KMS-11 (cell line): ENCODE measurements around the gene SF3B3.

Experiments
- H2AFZ ChIP-seq: fragments of 200-600 bp; sonication (generic); 2 replicates; pipeline ENCODE4 v1.6.1; 2016; ENCODE audit warnings: antibody characterized with exemption, mixed run types, low read depth
- H3K27ac ChIP-seq: fragments of 200-600 bp; sonication (generic); 2 replicates; pipeline ENCODE4 v1.6.1; 2016; ENCODE audit warnings: mild to moderate bottlenecking, mixed run types
- H3K27me3 ChIP-seq: fragments of 200-600 bp; sonication (generic); 2 replicates; pipeline ENCODE4 v1.6.1; 2017; ENCODE audit warnings: mild to moderate bottlenecking, low read depth, mixed run types, moderate library complexity; ENCODE audit not compliant: insufficient read depth
- H3K36me3 ChIP-seq: fragments of 200-600 bp; sonication (generic); 2 replicates; pipeline ENCODE4 v1.6.1; 2017; ENCODE audit warnings: mild to moderate bottlenecking, mixed run types; ENCODE audit not compliant: insufficient read depth
- H3K4me1 ChIP-seq: fragments of 200-600 bp; sonication (generic); 2 replicates; pipeline ENCODE4 v1.6.1; 2016; ENCODE audit warnings: mild to moderate bottlenecking, low read depth, mixed run types; ENCODE audit not compliant: poor library complexity, severe bottlenecking
- H3K4me2 ChIP-seq: fragments of 200-600 bp; sonication (generic); 2 replicates; pipeline ENCODE4 v1.7.0; 2016; ENCODE audit warnings: mild to moderate bottlenecking, mixed run types
- H3K4me3 ChIP-seq: fragments of 200-600 bp; sonication (generic); IDR thresholded peaks from 2 replicates; pipeline ENCODE4 v1.6.1; 2017; ENCODE audit warnings: low read depth, low read length, mixed read lengths; ENCODE audit not compliant: insufficient read depth
- H3K79me2 ChIP-seq: fragments of 200-600 bp; sonication (generic); 2 replicates; pipeline ENCODE4 v1.6.1; 2016; ENCODE audit warnings: low read depth, mixed run types; ENCODE audit not compliant: insufficient read depth
- H3K9ac ChIP-seq: fragments of 200-600 bp; sonication (generic); 2 replicates; pipeline ENCODE4 v1.6.1; 2016; ENCODE audit warnings: mild to moderate bottlenecking, mixed run types
- H4K20me1 ChIP-seq: fragments of 200-600 bp; sonication (generic); 2 replicates; pipeline ENCODE4 v1.6.1; 2016; ENCODE audit warnings: mild to moderate bottlenecking, mixed run types; ENCODE audit not compliant: insufficient read depth
- TF ChIP-seq, protein P1 (sequence below): fragments of 200-600 bp; sonication (generic); conservative IDR thresholded peaks from 2 replicates; pipeline ENCODE4 v1.6.1; 2017; ENCODE audit warnings: low read depth, mild to moderate bottlenecking, antibody characterized with exemption, low read length, moderate library complexity, mixed read lengths

Gene SF3B3

GRCh38 chr16:70593544-70593943 is 69.9 kb downstream of the SF3B3 start:
- H3K4me1 ChIP-seq, result no peaks in the 10 kb centered on the region
- no peak overlapping the region for H3K4me2 ChIP-seq
- H2AFZ ChIP-seq, result no peak overlapping the region
- H3K4me3 ChIP-seq, result no peak overlapping the region
- H3K36me3 ChIP-seq, result no peaks in the 10 kb centered on the region
- no peaks in the 10 kb centered on the region for H3K79me2 ChIP-seq
- H4K20me1 ChIP-seq, result no peaks in the 10 kb centered on the region
- H3K27me3 ChIP-seq, result no peaks in the 10 kb centered on the region
- H3K27ac ChIP-seq, result no peak overlapping the region
- TF ChIP-seq, protein P1, sequence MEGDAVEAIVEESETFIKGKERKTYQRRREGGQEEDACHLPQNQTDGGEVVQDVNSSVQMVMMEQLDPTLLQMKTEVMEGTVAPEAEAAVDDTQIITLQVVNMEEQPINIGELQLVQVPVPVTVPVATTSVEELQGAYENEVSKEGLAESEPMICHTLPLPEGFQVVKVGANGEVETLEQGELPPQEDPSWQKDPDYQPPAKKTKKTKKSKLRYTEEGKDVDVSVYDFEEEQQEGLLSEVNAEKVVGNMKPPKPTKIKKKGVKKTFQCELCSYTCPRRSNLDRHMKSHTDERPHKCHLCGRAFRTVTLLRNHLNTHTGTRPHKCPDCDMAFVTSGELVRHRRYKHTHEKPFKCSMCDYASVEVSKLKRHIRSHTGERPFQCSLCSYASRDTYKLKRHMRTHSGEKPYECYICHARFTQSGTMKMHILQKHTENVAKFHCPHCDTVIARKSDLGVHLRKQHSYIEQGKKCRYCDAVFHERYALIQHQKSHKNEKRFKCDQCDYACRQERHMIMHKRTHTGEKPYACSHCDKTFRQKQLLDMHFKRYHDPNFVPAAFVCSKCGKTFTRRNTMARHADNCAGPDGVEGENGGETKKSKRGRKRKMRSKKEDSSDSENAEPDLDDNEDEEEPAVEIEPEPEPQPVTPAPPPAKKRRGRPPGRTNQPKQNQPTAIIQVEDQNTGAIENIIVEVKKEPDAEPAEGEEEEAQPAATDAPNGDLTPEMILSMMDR, result no peak
- H3K9ac ChIP-seq, result no peak overlapping the region

DNA sequence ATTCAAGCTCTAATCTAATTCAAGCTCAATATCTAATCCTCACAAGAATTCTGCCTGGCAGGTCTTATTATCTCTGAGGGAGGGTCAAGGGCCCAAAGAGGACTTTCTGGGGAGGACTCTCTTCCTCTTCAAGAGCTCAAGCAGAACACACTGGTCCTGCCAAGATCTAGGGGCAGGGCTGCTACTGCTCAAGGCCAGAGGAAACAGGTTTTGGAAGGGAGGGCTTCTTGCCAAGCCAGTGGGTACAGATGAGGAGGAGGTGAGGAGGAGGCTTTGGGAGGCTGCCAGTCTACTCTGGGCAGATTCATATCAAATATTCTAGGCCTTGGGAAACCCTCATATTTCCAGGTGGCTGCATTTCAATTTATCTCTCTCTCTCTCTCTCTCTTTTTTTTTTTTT is 71.0 kb downstream of the SF3B3 start:
- TF ChIP-seq, protein P1, result no peak
- H3K4me2 ChIP-seq, result no peak overlapping the region
- H3K4me3 ChIP-seq, result no peak overlapping the region
- H3K9ac ChIP-seq, result no peak overlapping the region
- no peaks in the 10 kb centered on the region for H3K4me1 ChIP-seq
- H3K36me3 ChIP-seq, result no peaks in the 10 kb centered on the region
- no peak overlapping the region for H3K27ac ChIP-seq
- H3K27me3 ChIP-seq, result no peaks in the 10 kb centered on the region
- H2AFZ ChIP-seq, result no peak overlapping the region
- H4K20me1 ChIP-seq, result no peaks in the 10 kb centered on the region
- H3K79me2 ChIP-seq, result no peaks in the 10 kb centered on the region

GRCh38 chr16:70597135-70597835 is 73.7 kb downstream of the SF3B3 start:
- H2AFZ ChIP-seq, result no peak overlapping the region
- H3K4me1 ChIP-seq, result no peaks in the 10 kb centered on the region
- TF ChIP-seq, protein P1, result no peak
- no peaks in the 10 kb centered on the region for H3K36me3 ChIP-seq
- H3K4me3 ChIP-seq, result no peak overlapping the region
- no peak overlapping the region for H3K9ac ChIP-seq
- H4K20me1 ChIP-seq, result no peaks in the 10 kb centered on the region
- no peak overlapping the region for H3K4me2 ChIP-seq
- no peak overlapping the region for H3K27ac ChIP-seq
- no peaks in the 10 kb centered on the region for H3K79me2 ChIP-seq
- no peaks in the 10 kb centered on the region for H3K27me3 ChIP-seq

- Histone ChIP-seq H3K27me3 (no peaks in the 10 kb centered on the region), H3K36me3 (no peaks in the 10 kb centered on the region), H2AFZ (no peak overlapping the region), H3K4me2 (no peak overlapping the region), H3K27ac (no peak overlapping the region), H3K4me1 (no peaks in the 10 kb centered on the region), H3K79me2 (no peaks in the 10 kb centered on the region), H4K20me1 (no peaks in the 10 kb centered on the region), H3K9ac (no peak overlapping the region), H3K4me3 (no peak overlapping the region)
- TF ChIP-seq, protein P1, result no peak
These were observed 75.4 kb downstream of the SF3B3 start for GRCh38 chr16:70598937-70599503.
